ENCODE data around the gene ANGPTL7. TPM values are rescaled to one million over a fixed set of nuclear protein-coding genes. Genes with fewer than 3 reads are reported as not detected.
"Not testable (repeated sequence)": the region's sequence is repeated elsewhere in the genome, so short reads cannot be mapped to it uniquely, and the experiment has no call there.

Gene ANGPTL7
- polyA plus RNA-seq, 4 donors: 0.73 TPM; not detected in 3

DNA sequence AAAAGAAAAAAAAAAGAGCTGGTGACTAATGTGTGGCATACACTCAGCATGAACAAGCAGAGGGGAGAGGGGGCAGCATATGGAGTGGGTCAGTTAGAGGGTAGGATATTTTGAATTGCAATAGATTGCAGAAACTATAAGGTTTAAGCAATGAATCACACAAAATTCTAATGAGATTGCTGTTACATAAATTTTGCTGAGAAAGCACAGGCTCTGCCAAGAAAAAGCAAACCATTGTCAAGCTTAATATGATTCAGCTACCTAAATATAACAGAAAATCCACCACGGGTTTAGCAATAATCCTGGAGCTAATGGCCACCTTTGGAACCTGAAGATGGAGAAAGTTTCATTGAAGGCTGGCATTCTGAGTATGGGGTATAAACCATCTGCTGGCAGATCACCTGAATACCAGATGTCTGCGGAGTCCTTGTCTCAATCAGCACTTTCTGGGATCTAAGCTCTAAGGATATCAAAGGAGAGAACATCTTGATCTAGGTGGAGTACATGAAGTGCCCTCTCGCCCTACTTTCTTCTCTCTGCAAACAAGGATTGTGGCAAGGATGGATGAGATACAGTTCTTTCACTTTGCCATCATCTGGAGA is 30.3 kb upstream of the ANGPTL7 start:
- Histone ChIP-seq H3K4me3 (ENCODE audit: low read depth in 1 of 3, low read length in 3 of 3) (no peak overlapping the region), H3K36me3 (ENCODE audit: control insufficient read depth in 3 of 3, insufficient read depth in 2 of 3, low read depth in 1 of 3, low read length in 3 of 3) (peaks cover 3 to 18% (median 12%) of the 10 kb centered on the region in 3 donors)

DNA sequence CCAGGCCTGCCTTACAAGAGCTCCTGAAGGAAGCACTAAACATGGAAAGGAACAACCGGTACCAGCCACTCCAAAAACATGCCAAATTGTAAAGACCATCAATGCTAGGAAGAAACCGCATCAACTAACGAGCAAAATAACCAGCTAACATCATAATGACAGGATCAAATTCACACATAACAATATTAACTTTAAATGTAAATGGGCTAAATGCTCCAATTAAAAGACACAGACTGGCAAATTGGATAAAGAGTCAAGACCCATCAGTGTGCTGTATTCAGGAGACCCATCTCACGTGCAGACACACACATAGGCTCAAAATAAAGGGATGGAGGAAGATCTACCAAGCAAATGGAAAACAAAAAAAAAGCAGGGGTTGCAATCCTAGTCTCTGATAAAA is 26.4 kb upstream of the ANGPTL7 start:
- H3K9me3 ChIP-seq (ENCODE audit: control insufficient read depth in 2 of 2, insufficient read depth in 1 of 2, low read depth in 1 of 2, low read length in 1 of 2); H3K4me3 ChIP-seq (ENCODE audit: low read depth in 1 of 3, low read length in 3 of 3); DNase-seq; FAIRE-seq; H3K27ac ChIP-seq (ENCODE audit: low read depth in 1 of 3, low read length in 2 of 3); H3K27me3 ChIP-seq (ENCODE audit: control insufficient read depth in 3 of 3, insufficient read depth in 3 of 3, low read length in 3 of 3); H3K4me1 ChIP-seq (ENCODE audit: control insufficient read depth in 3 of 3, insufficient read depth in 2 of 3, low read depth in 1 of 3, low read length in 2 of 3): not testable (repeated sequence)
- 97 to 100% (median 98%) methylated on average over 3 to 4 of the region's 4 CpGs for WGBS, 3 donors
- peaks cover 0 to 13% (median 0%) of the 10 kb centered on the region in 3 donors for H3K36me3 ChIP-seq (ENCODE audit: control insufficient read depth in 3 of 3, insufficient read depth in 2 of 3, low read depth in 1 of 3, low read length in 3 of 3)

More for the DNA sequence above, 30.3 kb upstream of the ANGPTL7 start:
- WGBS, 3 donors: 78 to 84% (median 78%) methylated on average over 3 of the region's 3 CpGs
- no peak overlapping the region for H3K27ac ChIP-seq (ENCODE audit: low read depth in 1 of 3, low read length in 2 of 3)
- no peak for DNase-seq
- no peaks in the 10 kb centered on the region for H3K9me3 ChIP-seq (ENCODE audit: control insufficient read depth in 2 of 2, insufficient read depth in 1 of 2, low read depth in 1 of 2, low read length in 1 of 2)
- no peaks in the 10 kb centered on the region for H3K27me3 ChIP-seq (ENCODE audit: control insufficient read depth in 3 of 3, insufficient read depth in 3 of 3, low read length in 3 of 3)
- no peak for FAIRE-seq
- no peaks in the 10 kb centered on the region for H3K4me1 ChIP-seq (ENCODE audit: control insufficient read depth in 3 of 3, insufficient read depth in 2 of 3, low read depth in 1 of 3, low read length in 2 of 3)

DNA sequence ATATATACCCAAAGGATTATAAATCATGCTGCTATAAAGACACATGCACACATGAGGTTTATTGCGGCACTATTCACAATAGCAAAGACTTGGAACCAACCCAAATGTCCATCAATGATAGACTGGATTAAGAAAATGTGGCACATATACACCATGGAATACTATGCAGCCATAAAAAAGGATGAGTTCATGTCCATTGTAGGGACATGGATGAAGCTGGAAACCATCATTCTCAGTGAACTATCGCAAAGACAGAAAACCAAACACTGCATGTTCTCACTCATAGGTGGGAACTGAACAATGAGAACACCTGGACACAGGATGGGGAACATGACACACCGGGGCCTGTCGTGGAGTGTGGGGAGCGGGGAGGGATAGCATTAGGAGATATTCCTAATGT is 22.4 kb upstream of the ANGPTL7 start:
- not testable (repeated sequence) for DNase-seq, FAIRE-seq

DNA sequence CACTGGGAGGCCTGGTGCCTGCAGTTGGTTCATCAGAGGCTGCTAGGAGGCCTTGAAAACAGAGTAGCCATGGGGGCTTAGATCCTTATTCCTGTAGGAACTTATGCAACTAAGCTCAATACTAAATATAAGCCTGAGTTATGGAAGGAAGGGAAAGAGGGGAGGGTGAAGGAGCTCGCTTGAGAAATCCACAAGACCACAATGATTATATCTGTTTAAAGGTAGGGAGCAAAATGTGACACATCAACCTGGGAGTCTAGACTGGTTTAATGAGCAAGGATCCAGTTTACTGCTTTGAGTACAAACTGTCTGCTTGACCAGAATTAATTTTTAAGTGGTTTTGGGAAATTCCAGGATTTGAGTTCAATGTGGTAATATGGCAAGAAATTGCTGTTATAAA is 20.4 kb upstream of the ANGPTL7 start:
- no peak for FAIRE-seq
- Histone ChIP-seq H3K36me3 (ENCODE audit: control insufficient read depth in 3 of 3, insufficient read depth in 2 of 3, low read depth in 1 of 3, low read length in 3 of 3) (peaks cover 0 to 9% (median 3%) of the 10 kb centered on the region in 3 donors), H3K27ac (ENCODE audit: low read depth in 1 of 3, low read length in 2 of 3) (no peak overlapping the region), H3K4me3 (ENCODE audit: low read depth in 1 of 3, low read length in 3 of 3) (no peak overlapping the region), H3K4me1 (ENCODE audit: control insufficient read depth in 3 of 3, insufficient read depth in 2 of 3, low read depth in 1 of 3, low read length in 2 of 3) (no peaks in the 10 kb centered on the region), H3K9me3 (ENCODE audit: control insufficient read depth in 2 of 2, insufficient read depth in 1 of 2, low read depth in 1 of 2, low read length in 1 of 2) (no peaks in the 10 kb centered on the region), H3K27me3 (ENCODE audit: control insufficient read depth in 3 of 3, insufficient read depth in 3 of 3, low read length in 3 of 3) (no peaks in the 10 kb centered on the region)
- WGBS, 3 donors: 77 to 97% (median 88%) methylated on average over 1 of the region's 1 CpG
- no peak for DNase-seq

More for the DNA sequence above, 22.4 kb upstream of the ANGPTL7 start:
- H3K9me3 ChIP-seq (ENCODE audit: control insufficient read depth in 2 of 2, insufficient read depth in 1 of 2, low read depth in 1 of 2, low read length in 1 of 2); H3K4me1 ChIP-seq (ENCODE audit: control insufficient read depth in 3 of 3, insufficient read depth in 2 of 3, low read depth in 1 of 3, low read length in 2 of 3); H3K36me3 ChIP-seq (ENCODE audit: control insufficient read depth in 3 of 3, insufficient read depth in 2 of 3, low read depth in 1 of 3, low read length in 3 of 3); H3K4me3 ChIP-seq (ENCODE audit: low read depth in 1 of 3, low read length in 3 of 3); H3K27me3 ChIP-seq (ENCODE audit: control insufficient read depth in 3 of 3, insufficient read depth in 3 of 3, low read length in 3 of 3); H3K27ac ChIP-seq (ENCODE audit: low read depth in 1 of 3, low read length in 2 of 3): not testable (repeated sequence)
- WGBS, 3 donors: 97 to 99% (median 98%) methylated on average over 5 of the region's 5 CpGs

DNA sequence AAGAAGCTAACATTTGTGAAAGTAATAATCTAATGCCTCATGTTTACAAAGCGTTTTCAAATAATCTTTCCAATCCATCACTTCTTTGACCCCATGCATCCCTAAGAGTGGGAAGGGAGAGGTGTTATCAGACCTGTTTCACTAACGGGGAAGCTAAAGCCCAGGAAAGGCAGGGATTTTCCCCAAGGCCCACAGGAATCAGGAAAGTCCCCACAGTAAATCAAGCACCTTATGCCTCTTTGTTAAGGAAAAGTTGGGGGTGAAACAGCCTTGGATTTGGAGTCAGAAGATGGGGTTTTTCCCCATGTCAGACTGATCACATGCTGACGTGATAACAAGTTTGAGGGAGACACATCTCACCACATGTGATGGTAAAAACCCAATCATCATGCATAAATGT is 20.0 kb upstream of the ANGPTL7 start:
- Histone ChIP-seq H3K9me3 (ENCODE audit: control insufficient read depth in 2 of 2, insufficient read depth in 1 of 2, low read depth in 1 of 2, low read length in 1 of 2) (no peaks in the 10 kb centered on the region), H3K36me3 (ENCODE audit: control insufficient read depth in 3 of 3, insufficient read depth in 2 of 3, low read depth in 1 of 3, low read length in 3 of 3) (peaks cover 0 to 9% (median 3%) of the 10 kb centered on the region in 3 donors), H3K4me3 (ENCODE audit: low read depth in 1 of 3, low read length in 3 of 3) (no peak overlapping the region), H3K27me3 (ENCODE audit: control insufficient read depth in 3 of 3, insufficient read depth in 3 of 3, low read length in 3 of 3) (no peaks in the 10 kb centered on the region), H3K4me1 (ENCODE audit: control insufficient read depth in 3 of 3, insufficient read depth in 2 of 3, low read depth in 1 of 3, low read length in 2 of 3) (no peaks in the 10 kb centered on the region), H3K27ac (ENCODE audit: low read depth in 1 of 3, low read length in 2 of 3) (no peak overlapping the region)
- 69 to 76% (median 73%) methylated on average over 3 of the region's 3 CpGs for WGBS, 3 donors
- DNase-seq: no peak
- FAIRE-seq: no peak

DNA sequence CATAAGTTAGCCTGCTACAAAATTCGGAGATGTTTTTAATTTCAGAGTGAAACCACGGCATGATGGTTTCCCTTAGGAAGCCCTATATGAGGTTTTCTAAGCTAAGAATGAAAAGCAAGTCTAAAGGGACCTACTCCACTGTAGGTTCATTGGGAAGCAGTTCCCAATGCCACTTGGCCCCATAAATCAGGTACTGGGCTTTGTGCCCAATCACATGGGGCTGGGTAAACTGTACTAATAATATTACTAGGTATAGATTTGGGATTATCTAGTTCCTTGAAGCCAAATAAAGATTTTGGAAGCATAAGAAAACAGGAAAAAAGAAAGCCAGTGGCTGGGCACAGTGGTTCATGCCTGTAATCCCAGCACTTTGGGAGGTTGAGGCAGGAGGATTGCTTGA is 19.1 kb upstream of the ANGPTL7 start:
- H3K4me3 ChIP-seq (ENCODE audit: low read depth in 1 of 3, low read length in 3 of 3): no peak overlapping the region
- peaks cover 2 to 9% (median 3%) of the 10 kb centered on the region in 3 donors for H3K36me3 ChIP-seq (ENCODE audit: control insufficient read depth in 3 of 3, insufficient read depth in 2 of 3, low read depth in 1 of 3, low read length in 3 of 3)
- DNase-seq: no peak
- H3K4me1 ChIP-seq (ENCODE audit: control insufficient read depth in 3 of 3, insufficient read depth in 2 of 3, low read depth in 1 of 3, low read length in 2 of 3): no peaks in the 10 kb centered on the region
- 89 to 95% (median 92%) methylated on average over 2 of the region's 2 CpGs for WGBS, 3 donors
- no peaks in the 10 kb centered on the region for H3K27me3 ChIP-seq (ENCODE audit: control insufficient read depth in 3 of 3, insufficient read depth in 3 of 3, low read length in 3 of 3)
- no peak overlapping the region for H3K27ac ChIP-seq (ENCODE audit: low read depth in 1 of 3, low read length in 2 of 3)
- FAIRE-seq: no peak
- no peaks in the 10 kb centered on the region for H3K9me3 ChIP-seq (ENCODE audit: control insufficient read depth in 2 of 2, insufficient read depth in 1 of 2, low read depth in 1 of 2, low read length in 1 of 2)

DNA sequence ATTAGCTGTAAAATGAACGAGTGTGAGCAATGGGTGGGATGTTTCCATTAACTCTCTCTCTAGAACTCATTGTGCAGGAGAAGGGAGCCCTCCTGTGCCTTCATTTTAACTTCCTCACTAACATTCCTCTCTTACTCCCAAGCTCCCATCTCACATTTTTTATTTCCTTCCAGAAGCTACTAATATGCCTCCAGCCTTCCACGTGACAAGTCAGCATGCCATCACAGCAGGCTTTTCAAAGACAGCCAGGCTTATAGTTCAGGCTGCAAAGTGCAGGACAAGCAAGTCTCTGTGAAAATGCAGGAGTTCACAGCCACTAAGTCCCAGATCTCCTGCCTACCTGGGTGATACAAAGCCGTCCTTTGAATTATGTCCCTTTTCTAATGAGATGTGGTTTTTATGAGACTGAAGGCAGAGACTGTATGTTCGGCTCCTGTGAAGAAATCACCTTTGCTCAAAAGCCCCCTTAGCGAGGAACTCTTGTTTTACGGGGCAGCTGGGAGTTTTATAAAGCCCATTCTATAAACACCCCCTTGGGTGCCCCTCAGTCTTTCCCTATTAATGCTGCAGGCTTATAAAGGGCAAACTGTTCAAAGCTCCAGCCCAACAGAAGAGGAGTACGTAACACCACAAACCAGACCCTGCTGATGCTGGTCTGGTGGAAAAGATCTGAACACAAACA is 14.8 kb upstream of the ANGPTL7 start:
- DNase-seq: no peak
- Histone ChIP-seq H3K9me3 (ENCODE audit: control insufficient read depth in 2 of 2, insufficient read depth in 1 of 2, low read depth in 1 of 2, low read length in 1 of 2) (no peaks in the 10 kb centered on the region), H3K4me1 (ENCODE audit: control insufficient read depth in 3 of 3, insufficient read depth in 2 of 3, low read depth in 1 of 3, low read length in 2 of 3) (no peaks in the 10 kb centered on the region), H3K27ac (ENCODE audit: low read depth in 1 of 3, low read length in 2 of 3) (no peak overlapping the region), H3K36me3 (ENCODE audit: control insufficient read depth in 3 of 3, insufficient read depth in 2 of 3, low read depth in 1 of 3, low read length in 3 of 3) (peaks cover 2 to 14% (median 4%) of the 10 kb centered on the region in 3 donors), H3K4me3 (ENCODE audit: low read depth in 1 of 3, low read length in 3 of 3) (no peak overlapping the region), H3K27me3 (ENCODE audit: control insufficient read depth in 3 of 3, insufficient read depth in 3 of 3, low read length in 3 of 3) (no peaks in the 10 kb centered on the region)
- FAIRE-seq: no peak
- WGBS, 3 donors: 88 to 92% (median 91%) methylated on average over 7 of the region's 7 CpGs

DNA sequence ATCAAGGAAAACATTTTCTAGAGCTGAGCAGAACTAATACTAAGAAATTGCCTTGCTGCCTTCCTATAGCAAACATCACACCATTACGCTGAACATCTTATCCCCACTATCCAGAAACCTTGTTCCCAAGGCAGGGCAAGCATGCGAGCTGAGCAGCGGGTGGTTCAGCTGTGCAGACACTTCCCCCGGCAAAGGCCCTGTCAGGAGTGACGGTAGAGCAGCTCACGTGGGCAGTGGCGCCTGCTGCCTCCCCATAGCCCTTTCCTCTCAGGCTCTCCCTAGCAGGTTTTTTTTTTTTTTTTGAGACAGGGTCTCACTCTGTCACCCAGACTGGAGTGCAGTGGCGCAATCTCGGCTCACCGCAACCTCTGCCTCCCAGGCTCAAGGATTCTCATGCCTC is 13.7 kb upstream of the ANGPTL7 start:
- Histone ChIP-seq H3K9me3 (ENCODE audit: control insufficient read depth in 2 of 2, insufficient read depth in 1 of 2, low read depth in 1 of 2, low read length in 1 of 2) (no peaks in the 10 kb centered on the region), H3K27me3 (ENCODE audit: control insufficient read depth in 3 of 3, insufficient read depth in 3 of 3, low read length in 3 of 3) (no peaks in the 10 kb centered on the region), H3K36me3 (ENCODE audit: control insufficient read depth in 3 of 3, insufficient read depth in 2 of 3, low read depth in 1 of 3, low read length in 3 of 3) (peaks cover 2 to 18% (median 4%) of the 10 kb centered on the region in 3 donors), H3K4me3 (ENCODE audit: low read depth in 1 of 3, low read length in 3 of 3) (no peak overlapping the region), H3K4me1 (ENCODE audit: control insufficient read depth in 3 of 3, insufficient read depth in 2 of 3, low read depth in 1 of 3, low read length in 2 of 3) (no peaks in the 10 kb centered on the region), H3K27ac (ENCODE audit: low read depth in 1 of 3, low read length in 2 of 3) (no peak overlapping the region)
- DNase-seq (no peak), FAIRE-seq (no peak)
- WGBS, 3 donors: 96 to 98% (median 97%) methylated on average over 10 of the region's 10 CpGs
